HTR-8/SVneo (cell line): ENCODE measurements around the gene PIERCE2.
"Not testable (repeated sequence)": the region's sequence is repeated elsewhere in the genome, so short reads cannot be mapped to it uniquely, and the experiment has no call there.

Source experiments
- DNase-seq: peaks from one replicate; pipeline ENCODE4 v3.0.0; 2011; ENCODE audit warnings: low spot score, mixed read lengths; ENCODE audit not compliant: insufficient read length
- FAIRE-seq: peaks from 2 replicates; lab custom pipeline; 2011; peaks lifted over from hg19 to GRCh38; lab: Jason Lieb, UNC

The PIERCE2 gene

DNA sequence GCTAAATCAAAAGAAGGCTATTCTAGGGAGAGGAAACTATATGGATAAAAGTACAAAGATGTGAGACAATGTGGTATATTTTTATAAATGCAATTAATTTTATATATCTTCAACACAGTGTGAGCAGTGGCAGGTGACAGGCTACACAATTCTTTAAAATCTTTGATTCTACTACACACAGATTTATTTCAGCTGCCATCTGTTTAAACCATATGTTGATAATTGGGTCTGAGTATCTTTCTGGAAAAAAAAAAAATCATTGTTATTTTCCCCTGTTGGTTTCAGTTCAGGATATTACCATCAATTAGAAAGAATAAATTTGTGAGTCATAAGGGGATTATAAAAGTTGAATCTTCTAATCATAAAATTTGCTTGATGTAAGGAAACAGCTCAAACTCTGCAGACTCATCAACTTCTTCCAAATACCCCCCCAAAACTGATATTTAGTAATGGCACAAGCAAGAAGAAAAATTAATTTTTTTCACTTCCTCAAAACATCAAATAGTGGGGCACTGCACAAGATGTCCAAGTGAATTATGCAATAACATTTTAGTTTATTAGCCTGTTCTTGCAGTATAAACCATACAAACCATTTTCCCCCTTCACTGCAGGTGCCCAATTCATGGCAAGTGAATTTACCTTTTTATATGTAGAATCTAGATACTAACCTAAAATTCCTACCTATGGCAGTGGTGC is 12.0 kb downstream of the PIERCE2 start:
- no peak for FAIRE-seq
- DNase-seq = no peak

DNA sequence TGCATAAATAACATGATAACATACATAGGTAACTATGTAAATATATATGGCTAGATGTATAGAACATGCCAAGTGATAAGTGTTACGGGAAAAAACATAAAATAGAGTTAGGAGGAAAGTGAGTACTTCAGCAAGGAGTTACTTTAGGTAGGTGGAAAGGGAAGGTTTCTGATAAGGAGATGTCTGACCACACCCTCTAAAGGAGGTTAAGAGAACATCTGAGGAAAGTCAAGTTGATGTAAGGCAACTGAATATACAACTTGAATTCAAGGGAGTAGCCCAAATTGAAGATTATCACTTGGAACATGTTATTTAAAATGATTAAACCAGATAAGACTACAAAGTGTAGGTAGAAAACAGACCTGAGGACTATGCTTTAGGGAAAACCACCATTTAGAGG is 13.8 kb downstream of the PIERCE2 start:
- DNase-seq (no peak), FAIRE-seq (no peak)

DNA sequence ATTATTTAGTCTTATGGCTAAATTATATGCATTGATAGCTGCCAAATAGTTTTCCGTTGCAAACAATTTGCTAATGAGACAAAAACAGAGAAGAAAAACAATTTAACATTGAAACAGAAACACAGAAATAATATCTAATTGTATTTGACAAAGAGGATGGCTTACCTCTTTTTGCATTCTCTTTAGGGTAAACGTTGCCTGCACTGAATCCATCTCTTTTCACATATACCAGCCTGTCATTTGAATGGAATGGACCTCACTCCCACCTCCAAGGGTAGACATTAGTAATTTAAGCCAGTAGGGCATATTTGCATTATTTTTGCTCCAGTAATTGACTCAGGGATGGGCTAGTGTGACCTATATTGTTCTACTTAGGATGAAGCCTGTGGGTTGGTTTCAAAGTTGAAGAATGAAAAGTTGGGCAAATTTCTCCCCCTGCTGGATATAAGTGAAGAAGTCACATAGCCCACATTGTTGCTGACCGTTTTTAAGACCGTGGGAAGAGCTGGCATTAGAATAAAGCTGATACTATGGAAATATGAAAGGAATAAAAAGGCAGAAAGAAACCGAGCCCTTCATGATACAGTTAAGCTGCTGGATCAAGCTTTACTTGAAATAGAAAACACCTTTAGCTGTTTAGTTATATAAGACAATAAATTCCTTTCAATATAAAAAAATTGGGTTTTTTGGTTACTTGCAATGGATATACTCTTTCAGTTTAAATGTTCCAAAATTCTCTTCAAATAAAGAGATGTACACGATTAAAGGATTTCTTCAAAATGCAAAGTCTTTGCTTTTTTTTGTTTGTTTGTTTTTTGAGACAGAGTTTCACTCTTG is 26.9 kb downstream of the PIERCE2 start:
- DNase-seq (peak; percentile 42), FAIRE-seq (no peak)

DNA sequence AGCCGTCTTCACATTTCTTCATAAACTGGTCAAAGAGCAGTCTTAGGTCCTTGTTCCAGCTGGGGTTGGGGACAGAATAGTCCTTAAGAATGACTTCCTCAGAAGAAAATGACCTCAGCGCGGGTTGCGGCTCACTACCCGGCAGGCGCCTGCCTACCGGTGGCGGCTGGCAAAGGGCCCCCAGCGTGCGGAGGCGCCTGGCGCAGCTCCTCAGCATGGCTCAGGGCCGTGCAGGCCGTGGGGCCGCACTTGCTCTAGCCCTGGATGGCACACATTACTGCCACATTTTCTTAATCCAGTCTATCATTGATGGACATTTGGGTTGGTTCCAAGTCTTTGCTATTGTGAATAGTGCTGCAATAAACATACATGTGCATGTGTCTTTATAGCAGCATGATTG is 34.8 kb downstream of the PIERCE2 start:
- DNase-seq, FAIRE-seq: not testable (repeated sequence)

DNA sequence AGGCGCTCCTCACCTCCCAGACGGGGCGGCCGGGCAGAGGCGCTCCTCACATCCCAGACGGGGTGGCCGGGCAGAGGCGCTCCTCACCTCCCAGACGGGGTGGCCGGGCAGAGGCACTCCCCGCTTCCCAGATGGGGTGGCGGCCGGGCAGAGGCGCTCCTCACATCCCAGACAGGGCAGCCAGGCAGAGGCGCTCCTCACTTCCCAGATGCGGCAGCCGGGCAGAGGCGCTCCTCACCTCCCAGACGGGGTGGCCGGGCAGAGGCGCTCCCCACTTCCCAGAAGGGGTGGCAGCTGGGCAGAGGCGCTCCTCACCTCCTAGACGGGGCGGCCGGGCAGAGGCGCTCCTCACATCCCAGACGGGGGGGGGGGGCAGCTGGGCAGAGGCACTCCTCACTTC is 37.6 kb downstream of the PIERCE2 start:
- not testable (repeated sequence) for DNase-seq, FAIRE-seq

DNA sequence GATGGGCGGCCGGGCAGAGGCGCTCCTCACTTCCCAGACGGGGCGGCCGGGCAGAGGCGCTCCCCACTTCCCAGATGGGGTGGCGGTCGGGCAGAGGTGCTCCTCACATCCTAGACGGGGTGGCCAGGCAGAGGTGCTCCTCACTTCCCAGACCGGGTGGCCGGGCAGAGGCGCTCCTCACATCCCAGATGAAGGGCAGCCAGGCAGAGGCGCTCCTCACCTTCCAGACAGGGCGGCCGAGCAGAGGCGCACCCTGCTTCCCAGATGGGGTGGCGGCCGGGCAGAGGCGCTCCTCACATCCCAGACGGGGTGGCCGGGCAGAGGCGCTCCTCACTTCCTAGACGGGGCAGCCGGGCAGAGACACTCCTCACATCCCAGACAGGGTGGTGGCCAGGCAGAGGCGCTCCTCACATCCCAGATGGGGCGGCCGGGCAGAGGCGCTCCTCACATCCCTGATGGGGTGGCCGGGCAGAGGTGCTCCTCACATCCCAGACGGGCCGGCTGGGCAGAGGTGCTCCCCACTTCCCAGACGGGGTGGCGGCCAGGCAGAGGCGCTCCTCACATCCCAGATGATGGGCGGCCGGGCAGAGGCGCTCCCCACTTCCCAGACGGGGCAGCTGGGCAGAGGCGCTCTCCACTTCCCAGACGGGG is 38.2 kb downstream of the PIERCE2 start:
- not testable (repeated sequence) for FAIRE-seq, DNase-seq

DNA sequence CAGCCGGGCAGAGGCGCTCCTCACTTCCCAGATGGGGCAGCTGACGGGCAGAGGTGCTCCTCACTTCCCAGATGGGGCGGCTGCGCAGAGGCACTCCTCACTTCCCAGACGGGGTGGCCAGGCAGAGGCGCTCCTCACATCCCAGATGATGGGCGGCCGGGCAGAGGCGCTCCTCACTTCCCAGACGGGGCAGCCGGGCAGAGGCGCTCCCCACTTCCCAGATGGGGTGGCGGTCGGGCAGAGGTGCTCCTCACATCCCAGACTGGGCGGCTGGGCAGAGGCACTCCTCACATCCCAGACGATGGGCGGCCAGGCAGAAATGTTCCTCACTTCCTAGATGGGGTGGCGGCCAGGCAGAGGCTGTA is 38.7 kb downstream of the PIERCE2 start:
- not testable (repeated sequence) for DNase-seq, FAIRE-seq

DNA sequence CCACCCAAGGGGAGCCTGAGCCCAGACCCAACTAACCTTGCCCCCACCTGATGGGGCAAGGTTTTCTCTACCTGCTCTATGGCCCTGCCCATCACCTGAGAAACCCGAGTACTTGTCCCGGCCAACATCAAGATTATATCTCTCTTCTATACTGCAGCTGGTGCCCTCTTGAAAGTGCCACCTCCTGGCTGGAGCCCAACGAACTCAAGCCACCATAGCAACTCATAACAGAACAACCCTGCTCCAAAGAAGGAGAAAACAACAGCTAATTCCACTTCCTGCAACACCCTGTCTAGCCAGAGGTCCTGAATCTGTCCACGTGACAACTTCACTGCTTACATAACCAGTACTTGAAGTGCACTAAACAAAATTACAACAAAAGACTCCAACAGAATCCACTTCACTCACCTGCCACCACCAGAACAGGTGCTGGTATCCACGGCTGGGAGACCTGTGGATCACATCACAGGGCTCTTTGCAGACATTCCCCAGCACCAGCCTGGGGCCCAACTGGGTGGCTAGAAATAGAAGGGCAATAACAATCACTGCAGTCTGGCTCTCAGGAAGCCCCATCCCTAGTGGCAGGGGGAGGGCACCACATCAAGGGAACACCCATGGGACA is 49.2 kb downstream of the PIERCE2 start:
- FAIRE-seq = no peak

DNA sequence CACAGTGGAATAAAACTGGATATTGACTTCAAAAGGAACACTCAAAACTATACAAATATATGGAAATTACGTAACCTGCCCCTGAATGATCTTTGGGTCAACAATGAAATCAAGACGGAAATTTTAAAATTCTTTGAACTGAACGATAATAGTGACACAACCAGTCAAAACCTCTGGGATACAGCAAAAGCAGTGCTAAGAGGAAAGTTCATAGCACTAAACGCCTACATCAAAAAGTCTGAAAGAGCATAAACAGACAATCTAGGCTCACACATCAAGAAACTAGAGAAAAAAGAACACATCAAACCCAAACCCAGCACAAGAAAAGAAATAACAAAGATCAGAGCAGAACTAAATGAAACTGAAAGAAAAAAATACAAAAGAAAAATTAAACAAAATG is 53.2 kb downstream of the PIERCE2 start:
- FAIRE-seq = no peak
- no peak for DNase-seq

More for the DNA sequence above, 49.2 kb downstream of the PIERCE2 start:
- DNase-seq = no peak

DNA sequence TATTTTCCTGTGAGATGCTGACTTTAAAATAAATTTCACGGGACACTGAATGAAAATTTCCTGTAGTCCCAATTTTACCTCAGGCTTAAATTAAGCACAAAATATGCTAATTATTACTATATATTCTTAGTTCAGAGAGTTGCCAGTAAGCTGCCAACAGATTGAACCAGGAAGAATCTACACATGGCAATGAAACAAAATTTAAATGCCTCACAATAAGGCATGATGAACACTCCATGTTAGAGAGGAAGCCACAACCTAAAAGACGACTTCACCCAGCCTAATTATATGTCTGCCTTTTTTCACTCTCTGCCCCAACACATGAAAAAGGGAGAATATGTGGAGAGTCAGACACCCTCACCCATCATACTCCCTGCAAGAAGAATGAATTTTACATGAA is 60.0 kb downstream of the PIERCE2 start:
- FAIRE-seq = no peak
- DNase-seq = no peak
